ENCODE results near the gene USP9X. TPM values are rescaled to one million over a fixed set of nuclear protein-coding genes. Genes with fewer than 3 reads are reported as not detected.

Gene USP9X
- total RNA-seq, 1 donor from 2014 or later = 53.2 TPM

DNA sequence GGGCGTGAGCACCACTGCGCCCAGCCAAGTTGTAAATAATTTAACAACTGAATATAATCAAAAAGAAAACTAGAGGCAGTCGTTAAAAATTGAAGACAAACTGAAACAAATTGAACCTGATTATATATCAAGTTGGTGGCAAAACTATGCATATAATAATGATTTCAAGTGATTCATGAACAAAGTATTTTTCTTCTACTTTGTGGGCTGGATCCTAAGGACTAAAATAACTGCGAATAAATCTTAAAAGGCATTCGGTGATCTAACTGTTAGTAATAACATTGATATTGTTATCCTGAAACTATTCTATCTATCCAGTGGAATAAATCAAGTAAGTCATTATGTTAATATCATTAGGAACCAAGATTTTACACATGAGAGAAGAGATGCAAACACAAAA is 21.2 kb upstream of the USP9X start:
- TF ChIP-seq, protein P1, sequence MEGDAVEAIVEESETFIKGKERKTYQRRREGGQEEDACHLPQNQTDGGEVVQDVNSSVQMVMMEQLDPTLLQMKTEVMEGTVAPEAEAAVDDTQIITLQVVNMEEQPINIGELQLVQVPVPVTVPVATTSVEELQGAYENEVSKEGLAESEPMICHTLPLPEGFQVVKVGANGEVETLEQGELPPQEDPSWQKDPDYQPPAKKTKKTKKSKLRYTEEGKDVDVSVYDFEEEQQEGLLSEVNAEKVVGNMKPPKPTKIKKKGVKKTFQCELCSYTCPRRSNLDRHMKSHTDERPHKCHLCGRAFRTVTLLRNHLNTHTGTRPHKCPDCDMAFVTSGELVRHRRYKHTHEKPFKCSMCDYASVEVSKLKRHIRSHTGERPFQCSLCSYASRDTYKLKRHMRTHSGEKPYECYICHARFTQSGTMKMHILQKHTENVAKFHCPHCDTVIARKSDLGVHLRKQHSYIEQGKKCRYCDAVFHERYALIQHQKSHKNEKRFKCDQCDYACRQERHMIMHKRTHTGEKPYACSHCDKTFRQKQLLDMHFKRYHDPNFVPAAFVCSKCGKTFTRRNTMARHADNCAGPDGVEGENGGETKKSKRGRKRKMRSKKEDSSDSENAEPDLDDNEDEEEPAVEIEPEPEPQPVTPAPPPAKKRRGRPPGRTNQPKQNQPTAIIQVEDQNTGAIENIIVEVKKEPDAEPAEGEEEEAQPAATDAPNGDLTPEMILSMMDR (IDR thresholded peaks at IDR 0.05; ENCODE audit: insufficient read depth, low read length, severe bottlenecking) = no peak
- no peaks in the 10 kb centered on the region for H3K27me3 ChIP-seq (ENCODE audit: control insufficient read depth, insufficient read depth, low read length)
- H3K36me3 ChIP-seq (ENCODE audit: control insufficient read depth, insufficient read depth, low read length) = no peaks in the 10 kb centered on the region
- H3K4me3 ChIP-seq (ENCODE audit: low read depth, low read length) = no peak overlapping the region
- FAIRE-seq = no peak
- peak; percentile 7 for DNase-seq (ENCODE audit: low read depth)

DNA sequence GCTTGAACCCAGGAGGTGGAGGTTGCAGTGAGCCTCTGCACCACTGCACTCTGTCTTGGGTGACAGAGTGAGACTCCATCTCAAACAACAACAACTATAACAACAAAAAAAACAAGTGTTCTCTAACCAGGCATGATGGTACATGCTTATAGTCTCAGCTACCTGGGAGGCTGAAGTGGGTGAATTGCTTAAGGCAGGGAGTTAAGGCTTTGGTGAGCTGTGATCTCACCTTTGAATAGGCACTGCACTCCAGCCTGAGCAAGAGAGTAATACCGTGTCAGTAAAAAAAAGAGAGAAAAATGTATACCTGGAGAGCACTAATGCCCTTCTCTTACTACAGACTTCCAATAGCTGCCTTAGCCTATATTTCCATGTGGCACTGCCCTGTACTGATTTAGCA is 18.9 kb upstream of the USP9X start:
- no peak overlapping the region for H3K4me3 ChIP-seq (ENCODE audit: low read depth, low read length)
- TF ChIP-seq, protein P1 (IDR thresholded peaks at IDR 0.05; ENCODE audit: insufficient read depth, low read length, severe bottlenecking) = no peak
- no peaks in the 10 kb centered on the region for H3K36me3 ChIP-seq (ENCODE audit: control insufficient read depth, insufficient read depth, low read length)
- peak; percentile 78 for DNase-seq (ENCODE audit: low read depth)
- no peak for FAIRE-seq
- H3K27me3 ChIP-seq (ENCODE audit: control insufficient read depth, insufficient read depth, low read length) = no peaks in the 10 kb centered on the region

DNA sequence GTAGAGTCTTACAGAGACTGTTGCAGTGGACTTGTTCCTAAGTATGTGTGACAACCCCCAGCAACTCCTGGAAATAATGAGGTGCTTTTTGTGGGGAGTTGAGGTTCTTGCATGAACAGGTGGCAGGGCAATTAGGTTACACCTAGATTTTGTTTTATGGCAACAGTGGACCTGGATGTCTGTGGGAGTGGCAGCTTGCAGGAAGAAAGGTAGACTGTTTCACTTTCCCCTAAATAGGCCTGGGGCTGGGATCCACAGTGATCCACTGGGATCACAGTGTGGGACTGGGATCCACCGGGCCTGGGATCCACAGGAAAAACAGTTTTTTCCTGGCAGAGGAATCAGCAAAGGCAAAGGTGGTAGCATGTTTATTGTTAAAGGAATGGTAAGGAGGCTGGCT is 18.3 kb upstream of the USP9X start:
- FAIRE-seq (no peak), DNase-seq (ENCODE audit: low read depth) (no peak)
- Histone ChIP-seq H3K36me3 (ENCODE audit: control insufficient read depth, insufficient read depth, low read length) (no peaks in the 10 kb centered on the region), H3K4me3 (ENCODE audit: low read depth, low read length) (no peak overlapping the region), H3K27me3 (ENCODE audit: control insufficient read depth, insufficient read depth, low read length) (no peaks in the 10 kb centered on the region)
- TF ChIP-seq, protein P1 (IDR thresholded peaks at IDR 0.05; ENCODE audit: insufficient read depth, low read length, severe bottlenecking) = no peak

DNA sequence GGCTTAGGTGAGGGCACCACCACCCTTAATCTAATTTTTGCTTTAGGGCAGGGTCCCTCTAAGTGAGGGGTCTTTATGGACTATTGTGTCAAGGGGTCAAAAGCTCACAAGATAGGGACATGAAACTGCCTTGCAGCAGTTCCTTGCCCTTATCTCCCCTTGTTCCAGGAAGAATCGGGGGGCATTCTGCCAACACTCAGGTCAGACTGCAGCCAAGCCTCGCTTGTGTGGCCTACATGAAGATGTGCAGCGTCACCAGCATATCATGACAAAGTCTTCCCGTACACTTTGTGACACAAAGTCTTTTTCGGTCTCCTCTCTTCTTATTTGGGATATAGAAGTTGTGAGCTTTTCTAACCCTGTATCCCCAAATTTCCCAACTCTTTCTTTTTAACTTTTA is 17.5 kb upstream of the USP9X start:
- H3K27me3 ChIP-seq (ENCODE audit: control insufficient read depth, insufficient read depth, low read length) = no peaks in the 10 kb centered on the region
- no peak for DNase-seq (ENCODE audit: low read depth)
- H3K36me3 ChIP-seq (ENCODE audit: control insufficient read depth, insufficient read depth, low read length) = no peaks in the 10 kb centered on the region
- H3K4me3 ChIP-seq (ENCODE audit: low read depth, low read length) = no peak overlapping the region
- FAIRE-seq = no peak
- TF ChIP-seq, protein P1 (IDR thresholded peaks at IDR 0.05; ENCODE audit: insufficient read depth, low read length, severe bottlenecking) = no peak

DNA sequence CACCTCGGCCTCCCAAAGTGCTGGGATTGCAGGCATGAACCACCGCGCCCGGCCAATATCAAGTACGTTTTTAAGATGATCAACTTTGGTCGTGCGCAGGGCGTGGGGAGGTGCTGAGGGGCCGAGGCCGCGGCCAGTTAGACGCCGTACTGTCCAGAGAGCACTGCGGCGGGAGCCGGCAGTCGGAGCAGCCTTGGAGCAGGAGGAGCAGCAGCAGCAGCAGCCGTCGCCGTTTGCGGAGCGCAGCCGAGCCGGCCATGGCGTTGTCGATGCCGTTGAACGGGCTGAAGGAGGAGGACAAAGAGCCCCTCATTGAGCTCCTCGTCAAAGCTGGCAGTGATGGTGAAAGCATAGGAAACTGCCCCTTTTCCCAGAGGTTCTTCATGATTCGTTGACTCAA is 8.5 kb upstream of the USP9X start:
- H3K27me3 ChIP-seq (ENCODE audit: control insufficient read depth, insufficient read depth, low read length) = no peaks in the 10 kb centered on the region
- no peak for FAIRE-seq
- H3K4me3 ChIP-seq (ENCODE audit: low read depth, low read length) = no peak overlapping the region
- TF ChIP-seq, protein P1 (IDR thresholded peaks at IDR 0.05; ENCODE audit: insufficient read depth, low read length, severe bottlenecking) = no peak
- DNase-seq (ENCODE audit: low read depth) = no peak
- H3K36me3 ChIP-seq (ENCODE audit: control insufficient read depth, insufficient read depth, low read length) = no peaks in the 10 kb centered on the region

DNA sequence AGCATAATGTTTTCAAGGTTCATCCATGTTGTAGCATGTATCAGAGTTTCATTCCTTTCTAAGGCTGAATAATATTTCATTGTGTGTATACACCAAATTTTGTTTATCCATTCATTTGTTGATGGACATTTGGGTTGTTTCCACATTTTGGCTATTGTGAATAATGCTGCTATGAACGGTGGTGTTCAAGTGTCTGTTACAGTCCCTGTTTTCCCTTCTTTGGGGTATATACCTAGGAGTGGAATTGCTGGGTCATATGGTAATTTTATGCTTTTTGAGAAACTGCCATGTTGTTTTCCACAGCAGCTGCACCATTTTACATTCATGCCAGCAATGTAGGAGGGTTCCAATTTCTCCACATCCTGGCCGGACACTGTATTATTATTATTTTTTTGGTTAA is 3.4 kb upstream of the USP9X start:
- DNase-seq (ENCODE audit: low read depth) (no peak), FAIRE-seq (no peak)
- Histone ChIP-seq H3K36me3 (ENCODE audit: control insufficient read depth, insufficient read depth, low read length) (no peaks in the 10 kb centered on the region), H3K27me3 (ENCODE audit: control insufficient read depth, insufficient read depth, low read length) (no peaks in the 10 kb centered on the region), H3K4me3 (ENCODE audit: low read depth, low read length) (no peak overlapping the region)
- TF ChIP-seq, protein P1 (IDR thresholded peaks at IDR 0.05; ENCODE audit: insufficient read depth, low read length, severe bottlenecking) = no peak
